ENCODE measurements around the gene LSG1.

The LSG1 gene

DNA sequence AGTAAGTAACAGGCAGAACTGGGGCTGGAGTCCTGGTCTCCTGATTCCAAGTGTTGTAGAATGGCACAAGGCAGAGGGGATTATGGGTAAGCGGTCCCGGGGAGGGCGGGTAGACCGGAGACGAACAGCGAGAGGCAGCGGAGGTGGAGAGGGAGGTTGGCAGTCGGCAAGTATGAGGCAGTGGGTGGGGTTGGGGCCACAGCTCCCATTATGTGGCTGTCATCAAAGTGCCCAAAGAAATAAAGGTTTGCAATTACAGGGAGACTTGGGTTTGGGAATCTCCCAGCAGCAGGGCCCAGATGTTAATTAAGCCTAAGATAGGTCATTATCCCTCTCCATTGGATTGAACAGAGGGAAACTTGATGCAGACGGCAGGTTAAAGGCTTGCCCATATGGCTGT, 30.6 kb upstream of the LSG1 start:
- Histone ChIP-seq H3K9me3 (ENCODE audit: control insufficient read depth, low read length) (no peaks in the 10 kb centered on the region), H3K27me3 (ENCODE audit: control insufficient read depth, insufficient read depth, low read length) (no peaks in the 10 kb centered on the region), H3K9ac (ENCODE audit: low read length) (no peak overlapping the region), H3K36me3 (ENCODE audit: control insufficient read depth, insufficient read depth, low read length) (no peaks in the 10 kb centered on the region), H3K4me3 (ENCODE audit: low read length) (no peak overlapping the region), H3K4me1 (ENCODE audit: control insufficient read depth, insufficient read depth, low read length) (no peaks in the 10 kb centered on the region)

DNA sequence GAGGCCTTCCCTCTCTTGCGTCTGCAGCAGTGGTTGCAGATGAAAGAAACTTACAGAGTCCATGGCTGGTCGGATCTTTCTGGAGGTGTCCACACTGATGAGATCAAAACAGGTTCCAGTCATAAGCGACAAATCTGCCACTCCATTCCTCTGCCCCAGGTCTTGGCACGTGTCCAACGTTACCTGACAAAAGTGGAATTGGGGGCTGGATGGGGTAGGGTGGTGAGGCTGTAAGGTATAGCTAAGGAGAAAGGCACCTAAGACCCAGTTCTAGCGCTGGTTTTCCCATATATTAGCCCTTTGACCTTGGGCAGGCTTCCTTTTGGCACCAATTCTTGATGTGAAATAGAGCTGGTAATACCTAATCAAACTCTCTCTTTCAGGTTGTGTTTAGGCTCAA, 24.7 kb upstream of the LSG1 start:
- Histone ChIP-seq H3K4me3 (ENCODE audit: low read length) (no peak overlapping the region), H3K9me3 (ENCODE audit: control insufficient read depth, low read length) (no peaks in the 10 kb centered on the region), H3K4me1 (ENCODE audit: control insufficient read depth, insufficient read depth, low read length) (no peaks in the 10 kb centered on the region), H3K9ac (ENCODE audit: low read length) (no peak overlapping the region), H3K36me3 (ENCODE audit: control insufficient read depth, insufficient read depth, low read length) (no peaks in the 10 kb centered on the region), H3K27me3 (ENCODE audit: control insufficient read depth, insufficient read depth, low read length) (no peaks in the 10 kb centered on the region)

DNA sequence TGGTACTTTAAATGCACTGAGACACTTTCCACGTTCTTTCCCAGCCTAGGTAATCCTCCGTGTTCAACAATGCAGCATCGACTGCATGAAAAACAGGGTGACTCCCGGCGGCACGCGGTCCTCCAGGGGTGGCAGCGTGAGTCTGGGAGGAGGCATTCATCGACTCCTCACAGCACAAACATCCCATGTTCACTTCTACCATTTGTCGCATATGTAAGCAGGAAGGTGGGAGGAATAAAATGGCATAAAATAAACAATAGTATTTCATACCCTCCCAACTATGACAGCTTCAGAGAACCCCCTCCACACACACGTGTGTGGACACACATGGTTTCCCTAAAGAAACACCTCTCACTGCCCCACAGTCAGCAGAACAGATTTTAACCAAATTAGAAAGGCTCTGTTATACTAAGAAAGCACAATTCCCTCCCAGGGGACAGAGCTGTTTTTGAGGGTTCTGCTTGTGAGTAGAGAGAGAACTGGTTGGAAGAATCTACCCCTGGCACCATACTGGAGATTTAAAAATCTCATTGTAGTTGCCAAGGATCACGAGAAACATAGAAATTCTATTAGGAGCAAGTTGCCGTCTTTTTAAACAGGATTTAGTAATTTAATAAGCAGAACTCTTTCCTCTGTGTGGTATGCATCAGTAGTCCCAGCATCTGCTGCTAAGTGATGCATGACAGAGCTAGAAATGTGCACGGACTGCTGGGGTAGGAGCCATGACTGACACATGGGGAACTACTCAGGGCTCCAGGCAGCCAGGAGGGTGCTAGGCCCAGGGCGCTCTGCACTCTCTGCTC, 19.7 kb upstream of the LSG1 start:
- Histone ChIP-seq H3K9me3 (ENCODE audit: control insufficient read depth, low read length) (no peaks in the 10 kb centered on the region), H3K27me3 (ENCODE audit: control insufficient read depth, insufficient read depth, low read length) (no peaks in the 10 kb centered on the region), H3K4me1 (ENCODE audit: control insufficient read depth, insufficient read depth, low read length) (peaks cover 9% of the 10 kb centered on the region), H3K9ac (ENCODE audit: low read length) (no peak overlapping the region), H3K36me3 (ENCODE audit: control insufficient read depth, insufficient read depth, low read length) (no peaks in the 10 kb centered on the region), H3K4me3 (ENCODE audit: low read length) (no peak overlapping the region)

DNA sequence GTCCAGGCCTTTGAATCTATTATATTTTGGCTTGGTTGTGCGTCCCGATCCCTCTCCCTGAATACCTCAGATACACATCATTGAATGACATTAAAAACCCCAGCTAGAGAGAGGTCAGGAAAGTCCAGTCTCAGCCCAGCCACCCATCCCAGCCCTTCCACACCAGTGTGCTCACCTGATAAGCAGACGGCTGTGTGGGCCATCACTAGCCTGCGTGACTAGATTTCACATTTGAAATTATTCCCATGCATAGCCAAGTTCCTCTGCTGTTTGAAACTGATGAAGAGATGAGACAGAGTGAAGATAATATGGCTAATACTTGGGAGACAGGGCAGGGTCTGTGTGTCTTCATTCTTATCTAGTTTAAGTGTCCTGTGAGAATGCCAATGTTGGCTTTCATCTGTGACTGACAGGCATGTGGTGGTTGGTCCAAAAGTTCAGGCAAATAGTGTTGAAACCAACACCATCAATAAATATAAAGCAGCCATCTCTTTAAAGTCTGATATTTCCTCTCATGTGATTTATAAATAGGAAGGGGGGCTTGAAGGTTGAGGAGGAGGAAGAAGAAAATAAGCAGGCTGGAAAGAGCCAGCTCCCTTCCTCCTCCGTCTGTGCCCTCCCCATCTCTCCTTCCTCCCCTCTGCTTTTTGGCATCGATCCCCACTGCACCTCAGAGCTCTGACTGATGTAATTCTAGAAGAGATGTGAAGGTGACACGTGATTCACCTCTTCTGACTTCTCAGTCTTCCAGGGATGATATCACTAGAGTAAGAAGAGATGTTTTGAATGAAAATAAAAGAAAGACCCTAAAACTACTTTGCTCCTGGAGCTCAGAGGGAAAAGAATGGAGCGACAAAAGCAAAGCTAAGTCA, 18.7 kb upstream of the LSG1 start:
- H3K9ac ChIP-seq (ENCODE audit: low read length): no peak overlapping the region
- no peaks in the 10 kb centered on the region for H3K36me3 ChIP-seq (ENCODE audit: control insufficient read depth, insufficient read depth, low read length)
- no peaks in the 10 kb centered on the region for H3K27me3 ChIP-seq (ENCODE audit: control insufficient read depth, insufficient read depth, low read length)
- H3K9me3 ChIP-seq (ENCODE audit: control insufficient read depth, low read length): no peaks in the 10 kb centered on the region
- H3K4me1 ChIP-seq (ENCODE audit: control insufficient read depth, insufficient read depth, low read length): peaks cover 15% of the 10 kb centered on the region
- H3K4me3 ChIP-seq (ENCODE audit: low read length): no peak overlapping the region

DNA sequence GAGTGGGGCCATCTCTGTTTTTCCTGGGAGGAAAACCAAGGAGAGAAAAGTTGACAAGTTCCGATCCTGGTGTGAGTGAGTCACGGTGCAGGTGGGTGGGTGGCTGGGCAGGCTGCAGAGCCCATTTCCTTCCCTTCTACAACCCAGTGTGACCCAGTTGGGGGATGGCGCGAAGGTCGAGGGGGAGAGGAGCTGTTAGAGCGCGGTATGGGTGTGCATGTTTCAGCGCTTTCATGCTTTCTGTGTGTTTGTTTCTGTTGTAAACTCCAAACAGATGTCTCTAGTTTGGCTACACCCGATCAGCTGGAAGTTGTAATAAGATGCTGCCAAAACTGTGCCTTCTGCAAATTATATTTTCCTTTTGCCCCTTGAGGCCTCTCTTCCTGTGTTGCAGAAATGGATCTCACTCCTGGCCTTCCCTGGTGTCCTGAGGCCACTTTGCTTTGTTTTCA, 17.5 kb upstream of the LSG1 start:
- Histone ChIP-seq H3K36me3 (ENCODE audit: control insufficient read depth, insufficient read depth, low read length) (no peaks in the 10 kb centered on the region), H3K27me3 (ENCODE audit: control insufficient read depth, insufficient read depth, low read length) (peaks cover 2% of the 10 kb centered on the region), H3K4me3 (ENCODE audit: low read length) (no peak overlapping the region), H3K9me3 (ENCODE audit: control insufficient read depth, low read length) (no peaks in the 10 kb centered on the region), H3K9ac (ENCODE audit: low read length) (no peak overlapping the region), H3K4me1 (ENCODE audit: control insufficient read depth, insufficient read depth, low read length) (peaks cover 15% of the 10 kb centered on the region)

DNA sequence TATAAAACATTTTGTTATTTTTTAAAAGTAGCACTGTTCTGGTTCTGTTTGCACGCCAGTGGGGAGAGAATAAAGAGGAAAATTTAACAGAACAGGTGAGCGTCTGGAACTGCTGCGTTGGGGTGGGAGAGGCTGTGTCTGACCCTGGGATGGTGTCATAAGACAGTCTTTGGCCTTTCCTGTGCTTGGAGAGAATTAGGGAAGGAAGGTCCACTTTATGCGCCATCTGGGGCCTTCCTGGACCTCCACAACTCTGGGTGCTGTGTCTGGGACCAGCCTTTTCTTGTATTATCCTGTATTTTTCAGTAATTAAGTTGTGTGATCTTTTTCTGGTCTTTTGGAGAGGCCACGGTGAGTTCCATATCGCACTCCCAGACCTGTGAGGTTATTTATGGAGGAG, 17.0 kb upstream of the LSG1 start:
- H3K36me3 ChIP-seq (ENCODE audit: control insufficient read depth, insufficient read depth, low read length): no peaks in the 10 kb centered on the region
- H3K4me1 ChIP-seq (ENCODE audit: control insufficient read depth, insufficient read depth, low read length): peaks cover 15% of the 10 kb centered on the region
- peaks cover 4% of the 10 kb centered on the region for H3K27me3 ChIP-seq (ENCODE audit: control insufficient read depth, insufficient read depth, low read length)
- no peak overlapping the region for H3K9ac ChIP-seq (ENCODE audit: low read length)
- no peaks in the 10 kb centered on the region for H3K9me3 ChIP-seq (ENCODE audit: control insufficient read depth, low read length)
- no peak overlapping the region for H3K4me3 ChIP-seq (ENCODE audit: low read length)

DNA sequence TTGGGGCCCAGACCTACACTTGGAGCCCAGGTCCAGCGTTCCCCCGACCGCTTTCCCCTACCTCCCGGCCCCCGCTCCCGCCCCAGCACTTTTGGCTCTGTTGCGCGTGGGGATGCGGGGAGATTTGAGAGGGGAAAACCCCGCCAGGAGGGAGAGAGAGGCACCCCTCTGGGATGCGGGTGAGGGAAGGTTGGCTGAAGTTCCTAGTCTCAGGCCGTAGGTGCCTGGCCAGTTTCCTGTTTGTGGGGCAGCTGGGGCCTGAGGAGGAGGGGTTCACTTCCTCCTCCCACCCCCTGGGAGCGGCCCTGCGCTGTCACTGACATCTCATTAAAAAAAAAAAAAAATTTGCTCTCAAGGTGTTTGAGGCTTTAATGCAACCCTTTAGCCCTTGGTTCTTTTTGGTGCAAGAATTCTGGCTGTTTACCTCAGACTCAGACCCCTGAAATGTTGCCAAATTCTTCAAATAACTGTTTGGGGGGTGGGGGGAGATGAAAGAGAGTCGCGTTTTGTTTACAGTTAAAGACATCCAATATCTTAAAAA, 16.3 kb upstream of the LSG1 start:
- H3K9me3 ChIP-seq (ENCODE audit: control insufficient read depth, low read length): no peaks in the 10 kb centered on the region
- H3K27me3 ChIP-seq (ENCODE audit: control insufficient read depth, insufficient read depth, low read length): peaks cover 4% of the 10 kb centered on the region
- peaks cover 15% of the 10 kb centered on the region for H3K4me1 ChIP-seq (ENCODE audit: control insufficient read depth, insufficient read depth, low read length)
- H3K4me3 ChIP-seq (ENCODE audit: low read length): peak overlapping the region; percentile 39
- H3K36me3 ChIP-seq (ENCODE audit: control insufficient read depth, insufficient read depth, low read length): no peaks in the 10 kb centered on the region
- H3K9ac ChIP-seq (ENCODE audit: low read length): peak overlapping the region; percentile 52

DNA sequence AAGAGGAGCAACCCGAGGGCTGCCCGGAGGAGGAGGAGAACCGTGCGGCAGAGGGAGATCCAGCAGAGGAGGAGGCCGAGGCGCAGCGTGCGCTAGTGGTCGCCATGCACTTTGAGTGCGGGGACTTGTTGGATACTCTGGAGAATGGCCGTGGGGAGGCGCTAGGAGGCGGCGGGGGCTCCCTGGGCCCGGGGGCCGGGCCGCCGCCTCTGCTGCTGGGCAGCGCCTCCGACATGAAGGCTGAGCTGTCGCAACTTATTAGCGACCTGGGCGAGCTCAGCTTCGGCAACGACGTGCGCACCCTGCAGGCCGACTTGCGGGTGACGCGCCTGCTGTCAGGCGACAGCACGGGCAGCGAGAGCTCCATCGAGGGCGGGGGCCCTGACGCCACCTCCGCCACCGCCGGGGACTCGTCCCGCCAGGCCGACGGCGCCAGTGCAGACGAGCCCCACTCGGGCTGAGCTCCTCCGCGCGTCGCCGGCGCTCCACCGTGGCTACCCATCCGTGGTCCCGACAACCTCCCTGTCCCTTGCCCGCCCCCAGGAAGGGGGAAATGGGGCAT, 15.7 kb upstream of the LSG1 start:
- Histone ChIP-seq H3K9me3 (ENCODE audit: control insufficient read depth, low read length) (no peaks in the 10 kb centered on the region), H3K36me3 (ENCODE audit: control insufficient read depth, insufficient read depth, low read length) (no peaks in the 10 kb centered on the region), H3K4me3 (ENCODE audit: low read length) (peak overlapping the region; percentile 39), H3K4me1 (ENCODE audit: control insufficient read depth, insufficient read depth, low read length) (peaks cover 21% of the 10 kb centered on the region), H3K27me3 (ENCODE audit: control insufficient read depth, insufficient read depth, low read length) (peaks cover 4% of the 10 kb centered on the region), H3K9ac (ENCODE audit: low read length) (peak overlapping the region; percentile 52)

DNA sequence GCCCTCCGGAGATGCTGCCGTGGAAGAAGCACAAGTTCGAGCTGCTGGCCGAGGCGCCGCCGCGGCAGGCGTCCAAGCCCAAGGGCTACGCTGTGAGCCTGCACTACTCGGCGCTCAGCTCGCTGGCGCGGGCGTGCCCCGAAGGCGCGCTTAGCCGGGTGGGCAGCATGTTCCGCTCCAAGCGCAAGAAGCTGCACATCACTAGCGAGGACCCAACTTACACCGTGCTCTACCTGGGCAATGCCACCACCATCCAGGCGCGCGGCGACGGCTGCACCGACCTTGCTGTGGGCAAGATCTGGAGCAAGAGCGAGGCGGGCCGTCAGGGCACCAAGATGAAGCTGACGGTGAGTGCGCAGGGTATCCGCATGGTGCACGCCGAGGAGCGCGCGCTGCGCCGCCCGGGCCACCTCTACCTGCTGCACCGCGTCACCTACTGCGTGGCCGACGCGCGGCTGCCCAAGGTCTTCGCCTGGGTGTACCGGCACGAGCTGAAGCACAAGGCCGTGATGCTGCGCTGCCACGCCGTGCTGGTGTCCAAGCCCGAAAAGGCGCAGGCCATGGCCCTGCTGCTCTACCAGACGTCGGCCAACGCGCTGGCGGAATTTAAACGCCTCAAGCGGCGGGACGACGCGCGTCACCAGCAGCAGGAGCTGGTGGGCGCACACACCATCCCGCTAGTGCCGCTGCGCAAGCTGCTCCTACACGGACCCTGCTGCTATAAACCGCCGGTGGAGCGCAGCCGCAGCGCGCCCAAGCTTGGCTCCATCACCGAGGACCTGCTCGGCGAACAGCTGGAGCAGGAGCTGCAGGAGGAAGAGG, 15.0 kb upstream of the LSG1 start:
- H3K4me3 ChIP-seq (ENCODE audit: low read length): peak overlapping the region; percentile 39
- H3K27me3 ChIP-seq (ENCODE audit: control insufficient read depth, insufficient read depth, low read length): peaks cover 4% of the 10 kb centered on the region
- H3K9me3 ChIP-seq (ENCODE audit: control insufficient read depth, low read length): no peaks in the 10 kb centered on the region
- no peaks in the 10 kb centered on the region for H3K36me3 ChIP-seq (ENCODE audit: control insufficient read depth, insufficient read depth, low read length)
- H3K9ac ChIP-seq (ENCODE audit: low read length): no peak overlapping the region
- H3K4me1 ChIP-seq (ENCODE audit: control insufficient read depth, insufficient read depth, low read length): peaks cover 21% of the 10 kb centered on the region

DNA sequence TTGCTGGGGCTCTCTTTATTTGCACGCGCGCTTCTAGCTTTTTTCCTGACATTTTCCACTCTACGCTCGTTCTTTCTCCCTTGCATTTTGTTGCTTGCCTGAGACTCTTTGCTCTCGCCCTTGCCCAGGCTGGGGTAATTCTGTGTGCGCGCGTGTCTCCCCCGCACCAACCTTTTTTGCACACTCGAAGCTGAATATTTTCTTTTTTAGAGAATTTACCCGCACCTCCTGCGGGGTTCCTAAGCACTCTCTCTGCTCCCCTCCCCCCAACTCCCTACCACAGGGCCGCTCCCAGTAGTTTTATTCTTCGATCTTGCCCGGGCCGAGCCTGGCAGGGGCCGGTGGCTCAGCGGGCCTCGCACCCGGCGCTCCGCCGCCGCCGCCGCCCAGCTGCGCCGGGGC, 14.4 kb upstream of the LSG1 start:
- no peaks in the 10 kb centered on the region for H3K36me3 ChIP-seq (ENCODE audit: control insufficient read depth, insufficient read depth, low read length)
- peaks cover 4% of the 10 kb centered on the region for H3K27me3 ChIP-seq (ENCODE audit: control insufficient read depth, insufficient read depth, low read length)
- peak overlapping the region; percentile 44 for H3K9ac ChIP-seq (ENCODE audit: low read length)
- no peaks in the 10 kb centered on the region for H3K9me3 ChIP-seq (ENCODE audit: control insufficient read depth, low read length)
- H3K4me1 ChIP-seq (ENCODE audit: control insufficient read depth, insufficient read depth, low read length): peaks cover 21% of the 10 kb centered on the region
- H3K4me3 ChIP-seq (ENCODE audit: low read length): peak overlapping the region; percentile 22

DNA sequence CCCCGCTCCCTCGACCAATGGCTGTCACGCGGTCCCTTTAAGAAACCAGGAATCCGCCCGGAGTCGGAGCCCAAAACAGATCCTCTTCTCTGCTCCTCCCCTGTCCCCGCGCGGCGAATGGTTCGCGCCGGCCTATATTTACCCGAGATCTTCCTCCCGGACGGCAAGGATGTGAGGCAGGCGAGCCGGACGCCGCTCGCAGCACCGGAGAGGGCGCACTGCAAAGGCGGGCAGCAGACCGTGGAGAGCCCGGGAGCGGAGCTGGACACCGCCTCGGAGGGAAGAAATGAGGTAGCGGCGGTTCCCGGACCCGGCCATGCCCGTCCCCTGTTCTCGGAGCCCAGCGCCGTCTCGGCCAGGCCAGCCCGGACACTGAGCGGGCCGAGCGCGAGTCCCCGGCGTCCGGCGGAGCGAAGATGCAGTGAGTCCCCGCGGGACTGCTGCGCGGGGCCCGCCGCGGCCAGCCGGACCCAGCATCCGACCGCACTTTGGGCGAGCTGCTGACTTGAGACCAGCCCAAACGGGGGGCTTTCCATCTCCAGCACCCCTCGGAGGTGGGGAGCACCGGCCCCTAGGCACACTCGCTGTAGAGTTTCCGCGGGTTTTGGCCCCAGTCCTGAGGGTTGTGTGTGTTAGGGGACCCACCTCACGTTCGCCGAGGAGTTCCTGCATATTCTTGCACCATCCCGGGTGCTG, 13.9 kb upstream of the LSG1 start, which contains the start of gene FAM43A:
Gene FAM43A, plus strand, starts transcription at position 166 of the 696 bp plus-strand sequence. CDS start 944 bp downstream, outside the sequence.
- Histone ChIP-seq H3K36me3 (ENCODE audit: control insufficient read depth, insufficient read depth, low read length) (no peaks in the 10 kb centered on the region), H3K9ac (ENCODE audit: low read length) (peak within 1 kb of the TSS; percentile 44), H3K4me3 (ENCODE audit: low read length) (peak within 1 kb of the TSS; percentile 22), H3K27me3 (ENCODE audit: control insufficient read depth, insufficient read depth, low read length) (peaks cover 4% of the 10 kb centered on the region), H3K9me3 (ENCODE audit: control insufficient read depth, low read length) (no peaks in the 10 kb centered on the region), H3K4me1 (ENCODE audit: control insufficient read depth, insufficient read depth, low read length) (peaks cover 21% of the 10 kb centered on the region)

Measured in mucosa of stomach (tissue), 1 donor.